NT2/D1 (cell line): Measurements from ENCODE around the gene NPNT.

ENCODE experiments used
- SUZ12 ChIP-seq: IDR thresholded peaks from 2 replicates; pipeline ENCODE4 v1.6.1; 2011; ENCODE audit not compliant: insufficient read length, insufficient read depth; ENCODE audit errors: extremely low read depth
- YY1 ChIP-seq: IDR thresholded peaks from 2 replicates; pipeline ENCODE4 v1.6.1; 2011; ENCODE audit not compliant: insufficient read length, insufficient read depth

GRCh38 chr4:105979506-105979905 is 84.2 kb downstream of the NPNT start:
- no peak for TF ChIP-seq SUZ12
- TF ChIP-seq YY1, result no peak
